HG03060 (cell line): ENCODE results near the gene NEMF.
"Not testable (repeated sequence)": the region's sequence is repeated elsewhere in the genome, so short reads cannot be mapped to it uniquely, and the experiment has no call there.

Experiments used
- ATAC-seq: cut with Tn5 transposase; IDR thresholded peaks from one replicate; pipeline ENCODE4 v1.9.1; 2021; ENCODE audit warnings: low read depth, moderate number of reproducible peaks; ENCODE audit not compliant: unreplicated experiment

NEMF gene

GRCh38 chr14:49879646-49880204 lies 27.1 kb upstream of the NEMF start:
- ATAC-seq = peak; percentile 60

- ATAC-seq = no peak
These were observed 24.1 kb upstream of the NEMF start for GRCh38 chr14:49876563-49877127.

GRCh38 chr14:49875640-49876198 lies 23.1 kb upstream of the NEMF start:
- ATAC-seq = no peak

- not testable (repeated sequence) for ATAC-seq
These were observed 21.0 kb upstream of the NEMF start for GRCh38 chr14:49873548-49873947.

- ATAC-seq = no peak
These were observed 18.3 kb upstream of the NEMF start for GRCh38 chr14:49870908-49871307.

GRCh38 chr14:49868720-49869114 lies 16.1 kb upstream of the NEMF start:
- no peak for ATAC-seq

GRCh38 chr14:49867831-49868719 lies 15.5 kb upstream of the NEMF start:
- ATAC-seq = peak; percentile 83

- no peak for ATAC-seq
These were observed 12.9 kb upstream of the NEMF start for GRCh38 chr14:49865431-49865859.

- no peak for ATAC-seq
These were observed 11.1 kb upstream of the NEMF start for GRCh38 chr14:49863487-49864281.

GRCh38 chr14:49862089-49862673 lies 9.6 kb upstream of the NEMF start:
- no peak for ATAC-seq

- ATAC-seq = no peak
These were observed 9.1 kb upstream of the NEMF start for GRCh38 chr14:49861699-49862088.

- ATAC-seq = no peak
These were observed 8.6 kb upstream of the NEMF start for GRCh38 chr14:49860988-49861698.

- ATAC-seq = no peak
These were observed 5.8 kb upstream of the NEMF start for GRCh38 chr14:49858383-49858782.

- no peak for ATAC-seq
These were observed 4.9 kb upstream of the NEMF start for GRCh38 chr14:49857427-49858003.

GRCh38 chr14:49853572-49854375 lies 1.2 kb upstream of the NEMF start:
- no peak for ATAC-seq

GRCh38 chr14:49853158-49853477 lies 530 bp upstream of the NEMF start:
- ATAC-seq = no peak

- ATAC-seq = no peak
These were observed 775 bp downstream of the NEMF start for GRCh38 chr14:49851813-49852212.

- ATAC-seq = no peak
These were observed 3.3 kb downstream of the NEMF start for GRCh38 chr14:49849213-49849847.
